ENCODE data around the gene CWC22.
"Not testable (repeated sequence)": the region's sequence is repeated elsewhere in the genome, so short reads cannot be mapped to it uniquely, and the experiment has no call there.

CWC22 gene

GRCh38 chr2:179931502-179931901 is 75.6 kb downstream of the CWC22 start:
- Histone ChIP-seq H3K4ac (ENCODE audit: low read depth in 1 of 2, low read length in 2 of 2) (no peak overlapping the region), H3K4me1 (ENCODE audit: control insufficient read depth, insufficient read depth, low read depth, low read length) (no peaks in the 10 kb centered on the region), H3K4me3 (ENCODE audit: insufficient read depth in 1 of 2, low read depth in 1 of 2, low read length in 2 of 2) (no peak overlapping the region), H2AK5ac (ENCODE audit: low read length, severe bottlenecking) (no peak overlapping the region), H3K23ac (ENCODE audit: low read length in 2 of 2) (no peak overlapping the region), H3K36me3 (ENCODE audit: control insufficient read depth in 1 of 2, insufficient read depth in 2 of 2, low read depth in 1 of 2, low read length in 2 of 2) (peaks cover 0 to 10% of the 10 kb centered on the region in 2 experiments), H3K79me1 (replicated peaks; ENCODE audit: low read length, poor library complexity, severe bottlenecking) (no peaks in the 10 kb centered on the region), H2BK120ac (ENCODE audit: low read depth, low read length) (no peak overlapping the region), H4K91ac (ENCODE audit: low read length) (no peak overlapping the region), H3K9ac (ENCODE audit: low read length) (no peak overlapping the region), H2BK12ac (ENCODE audit: low read length in 2 of 2) (no peak overlapping the region), H3K4me2 (ENCODE audit: low read length, poor library complexity, severe bottlenecking) (no peak overlapping the region), H3K27me3 (ENCODE audit: control insufficient read depth in 1 of 2, insufficient read depth in 1 of 2, low read length in 2 of 2) (no peaks in the 10 kb centered on the region), H2AFZ (ENCODE audit: low read depth, low read length) (no peak overlapping the region), H4K8ac (ENCODE audit: low read length) (no peak overlapping the region), H2BK5ac (ENCODE audit: low read depth, low read length, poor library complexity, severe bottlenecking) (no peak overlapping the region), H3K14ac (ENCODE audit: low read length in 2 of 2) (no peak overlapping the region), H3K9me3 (ENCODE audit: control insufficient read depth, low read length) (peaks cover 15% of the 10 kb centered on the region), H2BK15ac (ENCODE audit: low read depth, poor library complexity, severe bottlenecking) (no peak overlapping the region), H3K27ac (ENCODE audit: low read length, poor library complexity, severe bottlenecking) (no peak overlapping the region), H3K18ac (ENCODE audit: low read depth in 1 of 2, low read length in 2 of 2) (no peak overlapping the region)
- 100% methylated on average over 1 of the region's 3 CpGs for WGBS
- DNase-seq = no peak

GRCh38 chr2:179929997-179930396 is 77.1 kb downstream of the CWC22 start:
- not testable (repeated sequence) for H2AK5ac ChIP-seq (ENCODE audit: low read length, severe bottlenecking); H2BK5ac ChIP-seq (ENCODE audit: low read depth, low read length, poor library complexity, severe bottlenecking); H3K79me1 ChIP-seq (replicated peaks; ENCODE audit: low read length, poor library complexity, severe bottlenecking); H2BK12ac ChIP-seq (ENCODE audit: low read length in 2 of 2); H3K14ac ChIP-seq (ENCODE audit: low read length in 2 of 2); H3K27me3 ChIP-seq (ENCODE audit: control insufficient read depth in 1 of 2, insufficient read depth in 1 of 2, low read length in 2 of 2); H4K8ac ChIP-seq (ENCODE audit: low read length); H2AFZ ChIP-seq (ENCODE audit: low read depth, low read length); H3K4me1 ChIP-seq (ENCODE audit: control insufficient read depth, insufficient read depth, low read depth, low read length); H3K18ac ChIP-seq (ENCODE audit: low read depth in 1 of 2, low read length in 2 of 2); H3K23ac ChIP-seq (ENCODE audit: low read length in 2 of 2); H3K27ac ChIP-seq (ENCODE audit: low read length, poor library complexity, severe bottlenecking); DNase-seq; H2BK120ac ChIP-seq (ENCODE audit: low read depth, low read length); H3K4ac ChIP-seq (ENCODE audit: low read depth in 1 of 2, low read length in 2 of 2); H3K4me2 ChIP-seq (ENCODE audit: low read length, poor library complexity, severe bottlenecking); H4K91ac ChIP-seq (ENCODE audit: low read length); H3K9ac ChIP-seq (ENCODE audit: low read length); H2BK15ac ChIP-seq (ENCODE audit: low read depth, poor library complexity, severe bottlenecking); H3K4me3 ChIP-seq (ENCODE audit: insufficient read depth in 1 of 2, low read depth in 1 of 2, low read length in 2 of 2)
- 87% methylated on average over 3 of the region's 3 CpGs for WGBS
- peaks cover 0 to 14% of the 10 kb centered on the region in 2 experiments for H3K36me3 ChIP-seq (ENCODE audit: control insufficient read depth in 1 of 2, insufficient read depth in 2 of 2, low read depth in 1 of 2, low read length in 2 of 2)
- peaks cover 30% of the 10 kb centered on the region for H3K9me3 ChIP-seq (ENCODE audit: control insufficient read depth, low read length)

DNA sequence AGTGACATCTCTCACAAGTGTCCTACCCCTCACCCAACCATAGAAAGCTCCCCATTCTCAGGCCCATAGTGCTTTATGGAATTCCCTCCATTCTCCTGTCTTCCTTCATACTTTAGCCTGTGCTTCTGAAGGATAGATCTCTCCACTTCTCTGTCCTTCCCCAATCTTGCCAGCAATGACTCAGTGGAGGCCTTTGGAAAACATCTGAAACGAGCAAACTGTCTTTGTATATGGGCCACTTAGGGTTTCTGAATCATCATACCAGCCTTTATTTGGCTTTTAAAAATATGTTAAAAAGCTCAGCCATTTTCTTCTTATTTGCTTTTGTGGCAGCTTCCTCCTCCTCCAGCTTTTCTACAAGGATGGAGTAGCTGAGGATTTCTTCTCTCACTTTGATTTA is 80.1 kb downstream of the CWC22 start:
- no peak overlapping the region for H2BK120ac ChIP-seq (ENCODE audit: low read depth, low read length)
- H3K4me2 ChIP-seq (ENCODE audit: low read length, poor library complexity, severe bottlenecking) = no peak overlapping the region
- WGBS = 20% methylated on average over 1 of the region's 1 CpG

DNA sequence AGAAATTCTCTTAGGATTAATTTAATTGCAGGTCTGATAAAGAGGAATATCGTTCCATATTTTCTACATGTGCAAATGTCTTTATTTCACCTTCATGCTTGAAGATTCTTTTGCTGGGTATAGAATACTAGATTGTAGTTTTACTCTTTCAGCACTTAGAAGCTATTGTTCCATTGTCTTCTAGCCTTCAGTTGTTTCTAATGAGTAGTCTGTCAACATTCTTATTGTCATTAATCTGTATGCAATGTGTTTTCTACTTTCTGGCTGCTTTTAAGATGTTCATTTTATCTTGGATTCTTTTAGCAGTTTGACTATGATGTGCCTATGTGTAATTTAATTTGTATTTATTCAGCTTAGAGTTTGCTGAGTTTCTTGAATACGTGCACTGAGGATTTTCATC is 81.4 kb downstream of the CWC22 start:
- H3K27me3 ChIP-seq (ENCODE audit: control insufficient read depth in 1 of 2, insufficient read depth in 1 of 2, low read length in 2 of 2) = no peaks in the 10 kb centered on the region
- no peaks in the 10 kb centered on the region for H3K79me1 ChIP-seq (replicated peaks; ENCODE audit: low read length, poor library complexity, severe bottlenecking)
- H2BK15ac ChIP-seq (ENCODE audit: low read depth, poor library complexity, severe bottlenecking) = no peak overlapping the region
- no peak for DNase-seq
- no CpG with 5 or more reads among the region's 2 CpGs for WGBS
- no peak overlapping the region for H3K23ac ChIP-seq (ENCODE audit: low read length in 2 of 2)
- no peak overlapping the region for H2BK120ac ChIP-seq (ENCODE audit: low read depth, low read length)
- no peak overlapping the region for H3K14ac ChIP-seq (ENCODE audit: low read length in 2 of 2)
- H3K18ac ChIP-seq (ENCODE audit: low read depth in 1 of 2, low read length in 2 of 2) = no peak overlapping the region
- peaks cover 0 to 7% of the 10 kb centered on the region in 2 experiments for H3K36me3 ChIP-seq (ENCODE audit: control insufficient read depth in 1 of 2, insufficient read depth in 2 of 2, low read depth in 1 of 2, low read length in 2 of 2)
- H3K9me3 ChIP-seq (ENCODE audit: control insufficient read depth, low read length) = peaks cover 37% of the 10 kb centered on the region
- H2AK5ac ChIP-seq (ENCODE audit: low read length, severe bottlenecking) = no peak overlapping the region
- no peak overlapping the region for H3K9ac ChIP-seq (ENCODE audit: low read length)
- no peak overlapping the region for H2BK12ac ChIP-seq (ENCODE audit: low read length in 2 of 2)
- H4K8ac ChIP-seq (ENCODE audit: low read length) = no peak overlapping the region
- no peaks in the 10 kb centered on the region for H3K4me1 ChIP-seq (ENCODE audit: control insufficient read depth, insufficient read depth, low read depth, low read length)
- H3K4me3 ChIP-seq (ENCODE audit: insufficient read depth in 1 of 2, low read depth in 1 of 2, low read length in 2 of 2) = no peak overlapping the region
- no peak overlapping the region for H2BK5ac ChIP-seq (ENCODE audit: low read depth, low read length, poor library complexity, severe bottlenecking)
- H3K4ac ChIP-seq (ENCODE audit: low read depth in 1 of 2, low read length in 2 of 2) = no peak overlapping the region
- H3K27ac ChIP-seq (ENCODE audit: low read length, poor library complexity, severe bottlenecking) = no peak overlapping the region
- no peak overlapping the region for H2AFZ ChIP-seq (ENCODE audit: low read depth, low read length)
- no peak overlapping the region for H4K91ac ChIP-seq (ENCODE audit: low read length)
- no peak overlapping the region for H3K4me2 ChIP-seq (ENCODE audit: low read length, poor library complexity, severe bottlenecking)

More for the DNA sequence above, 80.1 kb downstream of the CWC22 start:
- no peaks in the 10 kb centered on the region for H3K79me1 ChIP-seq (replicated peaks; ENCODE audit: low read length, poor library complexity, severe bottlenecking)
- H3K4me3 ChIP-seq (ENCODE audit: insufficient read depth in 1 of 2, low read depth in 1 of 2, low read length in 2 of 2) = no peak overlapping the region
- H3K9me3 ChIP-seq (ENCODE audit: control insufficient read depth, low read length) = peaks cover 37% of the 10 kb centered on the region
- no peak overlapping the region for H2BK5ac ChIP-seq (ENCODE audit: low read depth, low read length, poor library complexity, severe bottlenecking)
- H3K9ac ChIP-seq (ENCODE audit: low read length) = no peak overlapping the region
- H4K8ac ChIP-seq (ENCODE audit: low read length) = no peak overlapping the region
- H3K14ac ChIP-seq (ENCODE audit: low read length in 2 of 2) = no peak overlapping the region
- H3K23ac ChIP-seq (ENCODE audit: low read length in 2 of 2) = no peak overlapping the region
- no peaks in the 10 kb centered on the region for H3K27me3 ChIP-seq (ENCODE audit: control insufficient read depth in 1 of 2, insufficient read depth in 1 of 2, low read length in 2 of 2)
- H3K4ac ChIP-seq (ENCODE audit: low read depth in 1 of 2, low read length in 2 of 2) = no peak overlapping the region
- no peak overlapping the region for H2AK5ac ChIP-seq (ENCODE audit: low read length, severe bottlenecking)
- H2AFZ ChIP-seq (ENCODE audit: low read depth, low read length) = no peak overlapping the region
- no peak overlapping the region for H2BK15ac ChIP-seq (ENCODE audit: low read depth, poor library complexity, severe bottlenecking)
- H4K91ac ChIP-seq (ENCODE audit: low read length) = no peak overlapping the region
- H2BK12ac ChIP-seq (ENCODE audit: low read length in 2 of 2) = no peak overlapping the region
- H3K18ac ChIP-seq (ENCODE audit: low read depth in 1 of 2, low read length in 2 of 2) = no peak overlapping the region
- DNase-seq = no peak
- H3K4me1 ChIP-seq (ENCODE audit: control insufficient read depth, insufficient read depth, low read depth, low read length) = no peaks in the 10 kb centered on the region
- peaks cover 0 to 7% of the 10 kb centered on the region in 2 experiments for H3K36me3 ChIP-seq (ENCODE audit: control insufficient read depth in 1 of 2, insufficient read depth in 2 of 2, low read depth in 1 of 2, low read length in 2 of 2)
- H3K27ac ChIP-seq (ENCODE audit: low read length, poor library complexity, severe bottlenecking) = no peak overlapping the region

Data from mesenchymal stem cell (in vitro differentiated cells and primary cell).